HG03280 (cell line): ENCODE measurements around the gene AMY2B.
"Not testable (repeated sequence)": the region's sequence is repeated elsewhere in the genome, so short reads cannot be mapped to it uniquely, and the experiment has no call there.

ENCODE experiments used
- ATAC-seq: cut with Tn5 transposase; IDR thresholded peaks from one replicate; pipeline ENCODE4 v1.9.1; 2021; ENCODE audit warnings: mild to moderate bottlenecking, moderate library complexity; ENCODE audit not compliant: unreplicated experiment

AMY2B gene

DNA sequence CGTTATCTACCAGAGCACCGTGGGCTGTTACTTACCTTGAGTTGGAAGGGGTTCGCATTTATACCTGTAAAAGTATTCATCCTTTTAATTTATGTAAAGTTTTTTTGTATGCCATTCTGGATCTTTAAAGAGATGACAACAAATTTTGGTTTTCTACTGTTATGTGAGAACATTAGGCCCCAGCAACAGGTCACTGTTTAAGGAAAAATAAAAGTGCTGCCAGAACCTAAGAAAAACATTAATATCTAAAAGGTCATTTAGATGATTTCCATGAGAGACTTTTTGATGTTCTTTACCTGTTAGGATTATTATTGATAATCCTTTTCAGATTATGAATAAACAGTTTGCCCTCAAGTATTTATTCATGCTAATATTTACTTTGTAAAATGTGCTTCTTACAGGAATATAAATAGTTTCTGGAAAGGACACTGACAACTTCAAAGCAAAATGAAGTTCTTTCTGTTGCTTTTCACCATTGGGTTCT lies 45.6 kb downstream of the AMY2B start, which contains the start of gene AMY2A:
Gene AMY2A (plus strand): TSS at position 434 of the 484 bp plus-strand sequence. CDS start 14 bp downstream, at position 448.
- ATAC-seq: not testable (repeated sequence)

DNA sequence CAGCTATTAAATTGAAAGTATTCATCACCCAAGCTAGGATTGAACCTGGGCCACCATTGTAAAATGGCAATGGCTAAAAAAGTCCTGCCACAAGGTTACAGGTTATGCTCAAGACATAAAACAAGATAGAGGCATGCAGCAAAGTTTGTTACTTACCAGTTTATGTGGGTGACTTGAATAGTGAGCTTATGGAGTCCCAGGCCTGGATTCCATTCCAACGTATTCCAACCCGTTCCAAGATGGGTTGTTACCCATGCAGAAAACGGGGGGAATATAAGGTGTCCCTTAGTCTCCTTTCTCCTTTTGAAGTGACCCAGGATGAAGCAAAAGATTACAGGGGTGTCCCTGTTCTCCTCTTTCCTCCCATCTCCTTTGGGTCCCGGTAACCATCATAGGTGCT lies 56.0 kb downstream of the AMY2B start:
- ATAC-seq: not testable (repeated sequence)
